GM10266 (cell line): ENCODE results near the gene KMT2A.

ENCODE experiments used
- DNase-seq: peaks from one replicate; pipeline ENCODE4 v3.0.0; 2012; ENCODE audit errors: extremely low spot score
- CTCF ChIP-seq: IDR thresholded peaks from 2 replicates; pipeline ENCODE4 v1.5.1; 2012; ENCODE audit warnings: mild to moderate bottlenecking, low read depth; ENCODE audit not compliant: control insufficient read depth, insufficient read depth; ENCODE audit errors: missing control alignments

The KMT2A gene

GRCh38 chr11:118572981-118573550 lies 136.8 kb downstream of the KMT2A start:
- no peak for TF ChIP-seq CTCF
- DNase-seq, result peak; percentile 20

GRCh38 chr11:118574636-118575035 lies 138.3 kb downstream of the KMT2A start:
- TF ChIP-seq CTCF, result no peak
- no peak for DNase-seq
